Measurements from ENCODE around the gene GBX1.

GBX1 gene

DNA sequence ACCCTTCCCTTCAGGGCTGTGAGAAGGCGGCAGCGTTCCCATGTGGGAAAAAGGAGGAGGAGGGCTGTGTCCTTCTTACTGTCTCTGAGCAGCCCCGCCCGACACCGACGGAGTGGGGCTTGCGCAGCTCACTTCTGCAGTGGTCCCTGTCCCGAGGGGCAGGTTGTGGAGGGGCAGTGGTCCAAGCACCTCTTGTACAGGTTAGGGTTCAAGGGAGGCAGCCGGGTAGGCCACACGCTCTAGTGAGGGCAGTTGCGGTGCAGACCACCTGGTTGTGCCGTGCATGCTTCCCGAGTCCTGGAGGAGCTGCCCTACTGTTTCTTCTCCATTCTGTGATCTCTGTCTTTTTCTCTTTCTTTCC is 48.5 kb downstream of the GBX1 start:
- Histone ChIP-seq H3K4me3 (ENCODE audit: low read depth, low read length) (no peak overlapping the region), H3K9ac (no peak overlapping the region), H3K36me3 (ENCODE audit: control insufficient read depth, insufficient read depth, low read length) (no peaks in the 10 kb centered on the region), H2AFZ (no peak overlapping the region), H3K4me1 (peaks cover 4% of the 10 kb centered on the region), H3K27me3 (ENCODE audit: control insufficient read depth, insufficient read depth, low read length) (no peaks in the 10 kb centered on the region), H3K79me2 (peaks cover 16% of the 10 kb centered on the region), H3K27ac (no peak overlapping the region), H3K4me2 (ENCODE audit: low read length) (no peak overlapping the region), H3K9me3 (ENCODE audit: control insufficient read depth, low read length) (no peaks in the 10 kb centered on the region)
- TF ChIP-seq, protein P1, sequence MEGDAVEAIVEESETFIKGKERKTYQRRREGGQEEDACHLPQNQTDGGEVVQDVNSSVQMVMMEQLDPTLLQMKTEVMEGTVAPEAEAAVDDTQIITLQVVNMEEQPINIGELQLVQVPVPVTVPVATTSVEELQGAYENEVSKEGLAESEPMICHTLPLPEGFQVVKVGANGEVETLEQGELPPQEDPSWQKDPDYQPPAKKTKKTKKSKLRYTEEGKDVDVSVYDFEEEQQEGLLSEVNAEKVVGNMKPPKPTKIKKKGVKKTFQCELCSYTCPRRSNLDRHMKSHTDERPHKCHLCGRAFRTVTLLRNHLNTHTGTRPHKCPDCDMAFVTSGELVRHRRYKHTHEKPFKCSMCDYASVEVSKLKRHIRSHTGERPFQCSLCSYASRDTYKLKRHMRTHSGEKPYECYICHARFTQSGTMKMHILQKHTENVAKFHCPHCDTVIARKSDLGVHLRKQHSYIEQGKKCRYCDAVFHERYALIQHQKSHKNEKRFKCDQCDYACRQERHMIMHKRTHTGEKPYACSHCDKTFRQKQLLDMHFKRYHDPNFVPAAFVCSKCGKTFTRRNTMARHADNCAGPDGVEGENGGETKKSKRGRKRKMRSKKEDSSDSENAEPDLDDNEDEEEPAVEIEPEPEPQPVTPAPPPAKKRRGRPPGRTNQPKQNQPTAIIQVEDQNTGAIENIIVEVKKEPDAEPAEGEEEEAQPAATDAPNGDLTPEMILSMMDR (IDR thresholded peaks at IDR 0.05), result no peak

DNA sequence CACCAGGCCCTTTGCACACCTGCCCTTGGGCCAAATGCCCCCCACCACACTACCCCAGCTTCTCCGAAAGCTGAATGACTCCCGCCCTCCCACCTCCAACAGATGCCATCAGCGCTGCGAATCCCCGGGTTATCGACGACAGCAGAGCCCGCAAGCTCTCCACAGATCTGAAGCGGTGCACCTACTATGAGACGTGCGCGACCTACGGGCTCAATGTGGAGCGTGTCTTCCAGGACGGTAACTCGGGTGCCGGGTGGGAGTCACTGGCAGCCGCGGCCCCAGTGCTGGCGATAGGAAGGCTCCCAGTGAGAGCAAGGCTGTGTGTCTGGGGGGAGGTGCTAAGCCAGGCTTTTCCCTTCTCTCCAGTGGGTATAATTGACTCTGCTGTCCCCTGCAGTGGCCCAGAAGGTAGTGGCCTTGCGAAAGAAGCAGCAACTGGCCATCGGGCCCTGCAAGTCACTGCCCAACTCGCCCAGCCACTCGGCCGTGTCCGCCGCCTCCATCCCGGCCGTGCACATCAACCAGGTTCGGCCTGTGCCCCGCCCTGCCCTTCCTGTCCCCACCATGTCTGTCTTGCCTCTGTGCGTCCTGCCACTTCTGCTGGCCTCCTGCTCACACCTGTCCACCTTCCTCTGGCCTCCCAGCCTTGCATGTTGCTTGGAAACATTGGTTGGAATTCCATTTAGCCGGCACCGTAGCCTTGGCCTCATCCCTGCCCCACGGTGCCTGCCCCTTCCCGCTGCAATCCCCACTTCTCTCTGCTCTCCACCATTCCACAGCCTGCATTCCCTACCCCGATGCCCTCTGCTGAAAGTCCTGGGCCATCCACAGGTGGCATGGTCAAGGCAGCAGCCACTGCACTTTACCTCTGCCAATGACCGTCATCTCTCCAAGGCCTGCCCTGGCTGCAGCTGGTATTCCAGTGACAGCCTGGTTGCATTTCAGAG is 49.1 kb downstream of the GBX1 start:
- Histone ChIP-seq H3K9ac (no peak overlapping the region), H3K4me2 (ENCODE audit: low read length) (no peak overlapping the region), H3K4me3 (ENCODE audit: low read depth, low read length) (no peak overlapping the region), H3K27me3 (ENCODE audit: control insufficient read depth, insufficient read depth, low read length) (no peaks in the 10 kb centered on the region), H3K27ac (no peak overlapping the region), H2AFZ (no peak overlapping the region), H3K36me3 (ENCODE audit: control insufficient read depth, insufficient read depth, low read length) (no peaks in the 10 kb centered on the region), H3K9me3 (ENCODE audit: control insufficient read depth, low read length) (no peaks in the 10 kb centered on the region), H3K79me2 (peaks cover 22% of the 10 kb centered on the region), H3K4me1 (peaks cover 10% of the 10 kb centered on the region)
- TF ChIP-seq, protein P1 (IDR thresholded peaks at IDR 0.05), result no peak

DNA sequence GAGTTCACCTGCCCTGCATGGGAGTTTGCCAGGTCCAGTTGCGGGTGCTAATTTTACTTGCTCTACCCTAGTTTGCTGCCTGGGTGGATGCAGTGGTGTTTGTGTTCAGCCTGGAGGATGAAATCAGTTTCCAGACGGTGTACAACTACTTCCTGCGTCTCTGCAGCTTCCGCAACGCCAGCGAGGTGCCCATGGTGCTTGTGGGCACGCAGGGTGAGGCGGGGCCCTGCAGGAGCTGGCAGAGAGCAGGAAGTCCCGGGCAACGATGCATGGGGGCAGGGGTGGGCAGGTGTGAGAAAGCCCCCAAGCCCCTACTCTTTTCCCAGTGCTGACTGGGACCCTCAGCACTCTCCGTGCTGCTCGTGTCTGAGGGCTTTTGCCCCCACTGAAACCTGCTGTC is 49.9 kb downstream of the GBX1 start:
- Histone ChIP-seq H3K9me3 (ENCODE audit: control insufficient read depth, low read length) (no peaks in the 10 kb centered on the region), H3K36me3 (ENCODE audit: control insufficient read depth, insufficient read depth, low read length) (no peaks in the 10 kb centered on the region), H3K4me3 (ENCODE audit: low read depth, low read length) (no peak overlapping the region), H3K27ac (no peak overlapping the region), H2AFZ (no peak overlapping the region), H3K27me3 (ENCODE audit: control insufficient read depth, insufficient read depth, low read length) (no peaks in the 10 kb centered on the region), H3K9ac (no peak overlapping the region), H3K79me2 (peaks cover 28% of the 10 kb centered on the region), H3K4me2 (ENCODE audit: low read length) (no peak overlapping the region), H3K4me1 (peaks cover 11% of the 10 kb centered on the region)
- TF ChIP-seq, protein P1 (IDR thresholded peaks at IDR 0.05), result no peak

DNA sequence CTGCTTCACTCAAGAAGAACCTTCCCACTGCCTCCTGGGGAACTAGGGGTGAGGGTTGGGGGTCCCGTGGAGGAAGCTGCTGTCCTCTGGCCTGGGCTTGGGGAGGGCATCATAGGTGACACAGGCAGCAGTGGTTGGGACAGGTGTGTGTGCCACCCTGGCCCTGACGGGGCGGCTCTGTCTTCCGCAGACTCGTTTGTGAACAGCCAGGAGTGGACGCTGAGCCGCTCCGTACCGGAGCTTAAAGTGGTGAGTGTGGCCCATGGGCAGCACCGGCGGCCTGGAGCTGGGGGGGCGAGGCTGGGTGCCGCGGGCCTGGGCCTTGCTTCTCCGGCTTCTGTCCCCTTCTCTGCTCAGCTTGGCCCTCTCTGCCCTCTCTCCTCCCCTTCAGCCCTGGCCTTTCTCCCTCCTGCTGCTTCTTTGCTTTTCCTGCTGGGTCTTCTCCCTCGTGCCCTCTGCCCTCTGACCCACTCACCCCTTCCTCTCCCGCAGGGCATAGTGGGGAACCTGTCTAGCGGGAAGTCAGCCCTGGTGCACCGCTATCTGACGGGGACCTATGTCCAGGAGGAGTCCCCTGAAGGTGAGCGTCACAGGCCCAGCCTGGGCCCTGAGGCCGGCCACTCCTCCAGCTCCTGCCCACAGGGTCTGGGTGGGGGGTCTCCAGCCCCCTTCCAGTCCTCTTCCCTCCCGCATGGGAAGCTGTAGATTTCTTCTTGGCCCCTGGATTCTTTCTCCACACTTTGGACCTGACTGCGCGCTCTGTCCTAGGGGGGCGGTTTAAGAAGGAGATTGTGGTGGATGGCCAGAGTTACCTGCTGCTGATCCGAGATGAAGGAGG is 50.7 kb downstream of the GBX1 start:
- Histone ChIP-seq H3K4me1 (peaks cover 11% of the 10 kb centered on the region), H3K4me2 (ENCODE audit: low read length) (no peak overlapping the region), H3K27ac (no peak overlapping the region), H3K4me3 (ENCODE audit: low read depth, low read length) (no peak overlapping the region), H3K36me3 (ENCODE audit: control insufficient read depth, insufficient read depth, low read length) (no peaks in the 10 kb centered on the region), H3K9ac (no peak overlapping the region), H3K79me2 (peaks cover 36% of the 10 kb centered on the region), H3K27me3 (ENCODE audit: control insufficient read depth, insufficient read depth, low read length) (no peaks in the 10 kb centered on the region), H2AFZ (no peak overlapping the region), H3K9me3 (ENCODE audit: control insufficient read depth, low read length) (no peaks in the 10 kb centered on the region)
- TF ChIP-seq, protein P1 (IDR thresholded peaks at IDR 0.05), result no peak

All from parathyroid adenoma (tissue), 2 donors.